ENCODE measurements around the gene RNF133. TPM values are rescaled to one million over a fixed set of nuclear protein-coding genes. Genes with fewer than 3 reads are reported as not detected.

Gene RNF133
- total RNA-seq, 1 donor from 2014 or later = 0.25 TPM

GRCh38 chr7:122717356-122718089, 18.6 kb upstream of the RNF133 start:
- Mint-ChIP-seq H3K4me3 (no peak overlapping the region), H3K27ac (no peak overlapping the region), H3K9me3 (peaks cover 8% of the 10 kb centered on the region), H3K27me3 (ENCODE audit: low read depth) (no peaks in the 10 kb centered on the region), H3K4me1 (no peaks in the 10 kb centered on the region), H3K36me3 (no peaks in the 10 kb centered on the region)
- no peak for DNase-seq (ENCODE audit: low spot score in 2 of 2, unreplicated experiment in 2 of 2)
- TF ChIP-seq CTCF (IDR thresholded peaks at IDR 0.05; ENCODE audit: unreplicated experiment) = no peak

DNA sequence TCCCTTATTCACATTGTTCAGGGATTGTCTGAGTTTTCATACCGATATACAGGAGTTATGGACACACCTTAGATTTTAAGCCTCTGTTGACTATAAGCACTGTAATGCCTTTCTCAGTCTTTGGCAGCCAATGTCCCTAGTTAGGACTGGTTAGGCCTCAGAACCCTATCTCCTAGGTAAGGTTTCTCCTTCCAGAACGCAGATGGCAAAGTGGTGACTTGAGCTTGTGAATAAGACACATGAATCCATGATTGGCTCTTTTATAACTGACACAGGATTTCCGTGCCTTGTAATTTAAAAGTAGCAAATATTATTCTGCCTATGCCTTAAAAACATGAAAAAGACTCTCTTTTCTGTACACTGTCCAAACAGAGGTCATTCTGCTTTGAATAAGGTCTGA, 16.3 kb upstream of the RNF133 start:
- no peak for TF ChIP-seq CTCF (IDR thresholded peaks at IDR 0.05; ENCODE audit: unreplicated experiment)
- no peaks in the 10 kb centered on the region for H3K36me3 Mint-ChIP-seq
- no peaks in the 10 kb centered on the region for H3K4me1 Mint-ChIP-seq
- H3K4me3 Mint-ChIP-seq = no peak overlapping the region
- no peaks in the 10 kb centered on the region for H3K27me3 Mint-ChIP-seq (ENCODE audit: low read depth)
- H3K9me3 Mint-ChIP-seq = no peaks in the 10 kb centered on the region
- no peak for DNase-seq (ENCODE audit: low spot score in 2 of 2, unreplicated experiment in 2 of 2)
- H3K27ac Mint-ChIP-seq = no peak overlapping the region

- Mint-ChIP-seq H3K27me3 (ENCODE audit: low read depth) (no peaks in the 10 kb centered on the region), H3K9me3 (peaks cover 4% of the 10 kb centered on the region), H3K4me1 (no peaks in the 10 kb centered on the region), H3K4me3 (no peak overlapping the region), H3K36me3 (no peaks in the 10 kb centered on the region), H3K27ac (no peak overlapping the region)
- DNase-seq (ENCODE audit: low spot score in 2 of 2, unreplicated experiment in 2 of 2) = no peak
- TF ChIP-seq CTCF (IDR thresholded peaks at IDR 0.05; ENCODE audit: unreplicated experiment) = no peak
Observed at GRCh38 chr7:122710916-122711315, 12.0 kb upstream of the RNF133 start.

DNA sequence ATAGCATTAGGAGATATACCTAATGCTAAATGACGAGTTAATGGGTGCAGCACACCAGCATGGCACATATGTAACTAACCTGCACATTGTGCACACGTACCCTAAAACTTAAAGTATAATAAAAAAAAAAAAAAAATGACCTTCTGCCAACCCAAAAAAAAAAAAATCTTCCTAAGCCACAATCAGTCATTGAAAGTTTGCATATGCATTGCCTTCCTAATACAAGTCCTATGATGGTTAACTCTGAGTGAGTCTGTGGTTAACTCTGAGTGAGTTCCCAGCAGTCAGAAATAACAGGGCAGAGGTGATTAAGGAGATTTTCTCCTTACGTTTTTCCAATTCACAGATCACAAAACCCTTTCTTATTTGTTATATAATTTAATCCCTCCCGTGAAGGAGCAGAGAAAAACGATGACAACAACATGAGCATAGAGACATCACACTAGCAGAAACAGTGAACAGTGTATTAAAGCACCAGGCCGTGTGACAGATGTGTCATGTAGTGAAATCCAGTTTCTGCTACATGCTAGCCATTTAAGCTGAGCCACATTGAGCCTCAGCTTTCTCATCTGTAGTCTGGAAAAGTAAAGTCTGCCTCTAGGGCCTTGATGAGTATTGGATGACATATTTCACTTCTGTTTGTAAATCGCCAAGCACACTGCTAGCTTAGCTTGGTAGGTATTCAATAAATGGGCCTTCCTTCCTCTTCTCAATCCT, 11.2 kb upstream of the RNF133 start:
- peaks cover 4% of the 10 kb centered on the region for H3K9me3 Mint-ChIP-seq
- H3K4me3 Mint-ChIP-seq = no peak overlapping the region
- H3K36me3 Mint-ChIP-seq = no peaks in the 10 kb centered on the region
- H3K4me1 Mint-ChIP-seq = no peaks in the 10 kb centered on the region
- no peaks in the 10 kb centered on the region for H3K27me3 Mint-ChIP-seq (ENCODE audit: low read depth)
- no peak overlapping the region for H3K27ac Mint-ChIP-seq
- TF ChIP-seq CTCF (IDR thresholded peaks at IDR 0.05; ENCODE audit: unreplicated experiment) = no peak
- DNase-seq (ENCODE audit: low spot score in 2 of 2, unreplicated experiment in 2 of 2) = no peak

GRCh38 chr7:122706836-122707235, 7.9 kb upstream of the RNF133 start:
- Mint-ChIP-seq H3K27me3 (ENCODE audit: low read depth) (no peaks in the 10 kb centered on the region), H3K9me3 (peaks cover 4% of the 10 kb centered on the region), H3K4me3 (no peak overlapping the region), H3K27ac (no peak overlapping the region), H3K4me1 (no peaks in the 10 kb centered on the region), H3K36me3 (no peaks in the 10 kb centered on the region)
- no peak for DNase-seq (ENCODE audit: low spot score in 2 of 2, unreplicated experiment in 2 of 2)
- TF ChIP-seq CTCF (IDR thresholded peaks at IDR 0.05; ENCODE audit: unreplicated experiment) = no peak

Data from mesothelial cell of epicardium (in vitro differentiated cells).